ENCODE data around the gene RIMKLB.
"Not testable (repeated sequence)": the region's sequence is repeated elsewhere in the genome, so short reads cannot be mapped to it uniquely, and the experiment has no call there.

DNA sequence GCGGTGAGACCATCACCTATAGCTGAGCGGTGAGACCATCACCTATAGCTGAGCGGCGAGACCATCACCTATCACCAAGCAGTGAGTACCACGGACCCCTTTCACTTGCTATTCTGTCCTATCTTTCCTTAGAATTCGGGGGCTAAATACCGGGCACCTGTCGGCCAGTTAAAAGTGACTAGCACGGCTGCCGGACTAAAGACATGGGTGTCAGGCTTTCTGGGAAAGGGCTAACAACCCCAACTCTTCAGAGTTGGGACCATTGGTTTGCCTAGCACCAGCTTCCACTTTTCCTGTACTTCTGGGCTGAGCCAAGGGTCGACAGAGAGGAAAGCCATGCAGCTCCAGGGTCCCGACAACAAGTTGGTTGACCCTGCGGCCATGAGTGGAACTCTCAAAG lies 90.9 kb downstream of the RIMKLB start:
- TF ChIP-seq ELF1 (IDR thresholded peaks at IDR 0.05; ENCODE audit: borderline replicate concordance, low read depth); SRF (IDR thresholded peaks at IDR 0.05; ENCODE audit: low read depth); EZH2phosphoT487 (IDR thresholded peaks at IDR 0.05; ENCODE audit: borderline replicate concordance); EZH2 (IDR thresholded peaks at IDR 0.05); ZNF274 (IDR thresholded peaks at IDR 0.05; ENCODE audit: low read depth, low read length); YY1 (IDR thresholded peaks at IDR 0.05; ENCODE audit: extremely low read depth, insufficient replicate concordance, low read depth, low read length); EGR1 (IDR thresholded peaks at IDR 0.05; ENCODE audit: low read depth); FOSL1 (IDR thresholded peaks at IDR 0.05; ENCODE audit: low read depth); POLR2A (IDR thresholded peaks at IDR 0.05; ENCODE audit: borderline replicate concordance, extremely low read depth, insufficient read depth, insufficient read length); CEBPB (IDR thresholded peaks at IDR 0.05; ENCODE audit: low read depth); POLR2AphosphoS5 (IDR thresholded peaks at IDR 0.05; ENCODE audit: low read depth, low read length): not testable (repeated sequence)
- TF ChIP-seq, protein P1, sequence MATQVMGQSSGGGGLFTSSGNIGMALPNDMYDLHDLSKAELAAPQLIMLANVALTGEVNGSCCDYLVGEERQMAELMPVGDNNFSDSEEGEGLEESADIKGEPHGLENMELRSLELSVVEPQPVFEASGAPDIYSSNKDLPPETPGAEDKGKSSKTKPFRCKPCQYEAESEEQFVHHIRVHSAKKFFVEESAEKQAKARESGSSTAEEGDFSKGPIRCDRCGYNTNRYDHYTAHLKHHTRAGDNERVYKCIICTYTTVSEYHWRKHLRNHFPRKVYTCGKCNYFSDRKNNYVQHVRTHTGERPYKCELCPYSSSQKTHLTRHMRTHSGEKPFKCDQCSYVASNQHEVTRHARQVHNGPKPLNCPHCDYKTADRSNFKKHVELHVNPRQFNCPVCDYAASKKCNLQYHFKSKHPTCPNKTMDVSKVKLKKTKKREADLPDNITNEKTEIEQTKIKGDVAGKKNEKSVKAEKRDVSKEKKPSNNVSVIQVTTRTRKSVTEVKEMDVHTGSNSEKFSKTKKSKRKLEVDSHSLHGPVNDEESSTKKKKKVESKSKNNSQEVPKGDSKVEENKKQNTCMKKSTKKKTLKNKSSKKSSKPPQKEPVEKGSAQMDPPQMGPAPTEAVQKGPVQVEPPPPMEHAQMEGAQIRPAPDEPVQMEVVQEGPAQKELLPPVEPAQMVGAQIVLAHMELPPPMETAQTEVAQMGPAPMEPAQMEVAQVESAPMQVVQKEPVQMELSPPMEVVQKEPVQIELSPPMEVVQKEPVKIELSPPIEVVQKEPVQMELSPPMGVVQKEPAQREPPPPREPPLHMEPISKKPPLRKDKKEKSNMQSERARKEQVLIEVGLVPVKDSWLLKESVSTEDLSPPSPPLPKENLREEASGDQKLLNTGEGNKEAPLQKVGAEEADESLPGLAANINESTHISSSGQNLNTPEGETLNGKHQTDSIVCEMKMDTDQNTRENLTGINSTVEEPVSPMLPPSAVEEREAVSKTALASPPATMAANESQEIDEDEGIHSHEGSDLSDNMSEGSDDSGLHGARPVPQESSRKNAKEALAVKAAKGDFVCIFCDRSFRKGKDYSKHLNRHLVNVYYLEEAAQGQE (IDR thresholded peaks at IDR 0.05; ENCODE audit: low read depth): not testable (repeated sequence)
- TF ChIP-seq, protein P2, sequence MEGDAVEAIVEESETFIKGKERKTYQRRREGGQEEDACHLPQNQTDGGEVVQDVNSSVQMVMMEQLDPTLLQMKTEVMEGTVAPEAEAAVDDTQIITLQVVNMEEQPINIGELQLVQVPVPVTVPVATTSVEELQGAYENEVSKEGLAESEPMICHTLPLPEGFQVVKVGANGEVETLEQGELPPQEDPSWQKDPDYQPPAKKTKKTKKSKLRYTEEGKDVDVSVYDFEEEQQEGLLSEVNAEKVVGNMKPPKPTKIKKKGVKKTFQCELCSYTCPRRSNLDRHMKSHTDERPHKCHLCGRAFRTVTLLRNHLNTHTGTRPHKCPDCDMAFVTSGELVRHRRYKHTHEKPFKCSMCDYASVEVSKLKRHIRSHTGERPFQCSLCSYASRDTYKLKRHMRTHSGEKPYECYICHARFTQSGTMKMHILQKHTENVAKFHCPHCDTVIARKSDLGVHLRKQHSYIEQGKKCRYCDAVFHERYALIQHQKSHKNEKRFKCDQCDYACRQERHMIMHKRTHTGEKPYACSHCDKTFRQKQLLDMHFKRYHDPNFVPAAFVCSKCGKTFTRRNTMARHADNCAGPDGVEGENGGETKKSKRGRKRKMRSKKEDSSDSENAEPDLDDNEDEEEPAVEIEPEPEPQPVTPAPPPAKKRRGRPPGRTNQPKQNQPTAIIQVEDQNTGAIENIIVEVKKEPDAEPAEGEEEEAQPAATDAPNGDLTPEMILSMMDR (IDR thresholded peaks at IDR 0.05 in 2 of 3, conservative IDR thresholded peaks at IDR 0.05 in 1 of 3; ENCODE audit: borderline replicate concordance in 1 of 3, insufficient read depth in 1 of 3, low read depth in 2 of 3, low read length in 2 of 3): not testable (repeated sequence)
- TF ChIP-seq, protein P3, sequence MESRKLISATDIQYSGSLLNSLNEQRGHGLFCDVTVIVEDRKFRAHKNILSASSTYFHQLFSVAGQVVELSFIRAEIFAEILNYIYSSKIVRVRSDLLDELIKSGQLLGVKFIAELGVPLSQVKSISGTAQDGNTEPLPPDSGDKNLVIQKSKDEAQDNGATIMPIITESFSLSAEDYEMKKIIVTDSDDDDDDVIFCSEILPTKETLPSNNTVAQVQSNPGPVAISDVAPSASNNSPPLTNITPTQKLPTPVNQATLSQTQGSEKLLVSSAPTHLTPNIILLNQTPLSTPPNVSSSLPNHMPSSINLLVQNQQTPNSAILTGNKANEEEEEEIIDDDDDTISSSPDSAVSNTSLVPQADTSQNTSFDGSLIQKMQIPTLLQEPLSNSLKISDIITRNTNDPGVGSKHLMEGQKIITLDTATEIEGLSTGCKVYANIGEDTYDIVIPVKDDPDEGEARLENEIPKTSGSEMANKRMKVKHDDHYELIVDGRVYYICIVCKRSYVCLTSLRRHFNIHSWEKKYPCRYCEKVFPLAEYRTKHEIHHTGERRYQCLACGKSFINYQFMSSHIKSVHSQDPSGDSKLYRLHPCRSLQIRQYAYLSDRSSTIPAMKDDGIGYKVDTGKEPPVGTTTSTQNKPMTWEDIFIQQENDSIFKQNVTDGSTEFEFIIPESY (IDR thresholded peaks at IDR 0.05; ENCODE audit: extremely low read depth, insufficient replicate concordance, low read length): not testable (repeated sequence)

All from HCT116 (cell line).